Spleen (tissue), 7 donors: ENCODE results near the gene NT5C1A.

Source experiments
- CTCF ChIP-seq, 11 experiments: fragments of 200-600 bp in 7 of 11; fragments of 450-650 bp in 4 of 11; sonication (generic) in 4 of 11; IDR thresholded peaks in 8 of 11; conservative IDR thresholded peaks in 3 of 11; 1 replicate in 7 of 11; 2 replicates in 4 of 11; pipeline versions ENCODE4 v1.4.0 to v1.8.0; 2016 to 2021; ENCODE audit warnings: antibody characterized with exemption in 11 of 11, inconsistent platforms in 4 of 11, mild to moderate bottlenecking in 1 of 11
- POLR2AphosphoS5 ChIP-seq, 3 donors: sonication (generic); formaldehyde crosslinking; IDR thresholded peaks; one replicate each; pipeline ENCODE4 v1.5.1; 2017; ENCODE audit warnings: antibody characterized with exemption in 3 of 3
- donor health status: DM: no; HTN: no; CAD: no; lungs with moderate emphysema.
- donor health status: DM: no; HTN: no; CAD: no.
- donor health status: DM: no; HTN: no; CAD: no.

GRCh38 chr1:39662861-39663260 lies 9.0 kb downstream of the NT5C1A start:
- TF ChIP-seq CTCF (IDR thresholded peaks at IDR 0.05 in 8 of 11, conservative IDR thresholded peaks at IDR 0.05 in 3 of 11): no peak
- no peak for TF ChIP-seq POLR2AphosphoS5 (IDR thresholded peaks at IDR 0.05)
